Spleen (tissue), 7 donors: Measurements from ENCODE around the gene LAIR1.
A peak's percentile ranks its signal among the peaks of the same experiment; 100 is the strongest.
"Not testable (repeated sequence)": the region's sequence is repeated elsewhere in the genome, so short reads cannot be mapped to it uniquely, and the experiment has no call there.

Experiments used
- POLR2A ChIP-seq, 3 donors: fragments of 450-650 bp; IDR thresholded peaks; one replicate each; pipeline ENCODE4 v1.5.1; 2017; ENCODE audit warnings: antibody characterized with exemption in 3 of 3, mild to moderate bottlenecking in 1 of 3
- TF ChIP-seq, protein P1 (sequence below), 11 experiments: fragments of 200-600 bp in 7 of 11; fragments of 450-650 bp in 4 of 11; sonication (generic) in 4 of 11; IDR thresholded peaks in 8 of 11; conservative IDR thresholded peaks in 3 of 11; 1 replicate in 7 of 11; 2 replicates in 4 of 11; pipeline versions ENCODE4 v1.4.0 to v1.8.0; 2016 to 2021; ENCODE audit warnings: antibody characterized with exemption in 11 of 11, inconsistent platforms in 4 of 11, mild to moderate bottlenecking in 1 of 11
- donor health status: DM: no; HTN: no; CAD: no; lungs with moderate emphysema.
- donor health status: DM: no; HTN: no; CAD: no.
- donor health status: DM: no; HTN: no; CAD: no.

GRCh38 chr19:54359149-54359820 is 5.4 kb downstream of the LAIR1 start:
- not testable (repeated sequence) for TF ChIP-seq POLR2A (IDR thresholded peaks at IDR 0.05)
- TF ChIP-seq, protein P1, sequence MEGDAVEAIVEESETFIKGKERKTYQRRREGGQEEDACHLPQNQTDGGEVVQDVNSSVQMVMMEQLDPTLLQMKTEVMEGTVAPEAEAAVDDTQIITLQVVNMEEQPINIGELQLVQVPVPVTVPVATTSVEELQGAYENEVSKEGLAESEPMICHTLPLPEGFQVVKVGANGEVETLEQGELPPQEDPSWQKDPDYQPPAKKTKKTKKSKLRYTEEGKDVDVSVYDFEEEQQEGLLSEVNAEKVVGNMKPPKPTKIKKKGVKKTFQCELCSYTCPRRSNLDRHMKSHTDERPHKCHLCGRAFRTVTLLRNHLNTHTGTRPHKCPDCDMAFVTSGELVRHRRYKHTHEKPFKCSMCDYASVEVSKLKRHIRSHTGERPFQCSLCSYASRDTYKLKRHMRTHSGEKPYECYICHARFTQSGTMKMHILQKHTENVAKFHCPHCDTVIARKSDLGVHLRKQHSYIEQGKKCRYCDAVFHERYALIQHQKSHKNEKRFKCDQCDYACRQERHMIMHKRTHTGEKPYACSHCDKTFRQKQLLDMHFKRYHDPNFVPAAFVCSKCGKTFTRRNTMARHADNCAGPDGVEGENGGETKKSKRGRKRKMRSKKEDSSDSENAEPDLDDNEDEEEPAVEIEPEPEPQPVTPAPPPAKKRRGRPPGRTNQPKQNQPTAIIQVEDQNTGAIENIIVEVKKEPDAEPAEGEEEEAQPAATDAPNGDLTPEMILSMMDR (IDR thresholded peaks at IDR 0.05 in 8 of 11, conservative IDR thresholded peaks at IDR 0.05 in 3 of 11): peak in 7 of 11 experiments; percentile 7 to 67 (median 49)
